Stimulated activated naive CD8-positive, alpha-beta T cell treated with anti-CD3 and anti-CD28 coated beads, Interleukin-15, Interleukin-2, amounts not matched to agents 100 U/mL and 50 U/mL, for 24 hours (primary cell): ENCODE results near the gene SHROOM1.

Source experiments
- ATAC-seq: fragments of 150-1000 bp; cut with Tn5 transposase; one replicate; pipeline ENCODE4 v1.10.0; 2021
- DNase-seq: peaks from one replicate; pipeline ENCODE4 v3.0.0; 2021

SHROOM1 gene

DNA sequence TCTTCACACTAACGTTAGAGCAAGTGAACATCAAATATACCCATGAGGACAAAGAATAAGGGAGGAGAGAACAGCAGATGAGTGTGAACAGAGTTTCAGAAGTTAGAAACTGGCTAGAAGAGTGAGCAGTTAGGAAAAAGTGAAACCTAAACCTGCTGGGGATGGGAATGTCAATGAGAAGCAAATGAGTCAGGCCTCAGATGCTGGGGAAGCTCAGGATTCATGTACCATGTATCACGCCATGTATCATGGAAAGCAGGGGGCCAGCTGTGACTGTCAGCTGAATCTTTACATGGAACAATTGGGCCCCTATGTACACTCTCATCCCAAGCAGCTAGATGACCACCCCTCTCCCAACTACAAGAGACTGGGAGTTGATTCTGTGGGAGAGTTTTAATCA lies 19.6 kb upstream of the SHROOM1 start:
- ATAC-seq (no peak), DNase-seq (no peak)

DNA sequence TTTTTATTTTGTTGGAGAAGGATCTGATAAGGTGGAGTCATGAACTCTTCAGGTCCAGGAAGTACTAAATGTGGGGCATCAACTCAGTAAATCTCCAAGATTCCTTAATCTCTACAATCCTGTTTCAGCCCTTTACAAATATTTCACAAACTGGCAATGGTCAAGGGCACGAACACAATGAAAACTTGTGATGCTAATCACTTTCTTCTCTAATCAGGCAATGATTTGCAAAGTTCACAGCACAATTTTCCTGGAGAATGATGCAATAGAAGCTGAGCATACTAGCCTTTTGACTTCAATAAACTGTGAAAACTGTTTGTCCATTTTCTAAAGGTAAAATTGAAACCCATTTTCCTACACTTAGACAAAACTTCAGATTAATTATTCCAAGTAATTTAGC lies 18.9 kb upstream of the SHROOM1 start:
- DNase-seq (no peak), ATAC-seq (no peak)

- DNase-seq (no peak), ATAC-seq (no peak)
Measured at GRCh38 chr5:132848270-132848669, 17.8 kb upstream of the SHROOM1 start.

- no peak for DNase-seq
- ATAC-seq = no peak
Measured at GRCh38 chr5:132841305-132841704, 10.9 kb upstream of the SHROOM1 start.

- no peak for ATAC-seq
- no peak for DNase-seq
Measured at GRCh38 chr5:132840896-132841295, 10.4 kb upstream of the SHROOM1 start.

- ATAC-seq = no peak
Measured at GRCh38 chr5:132840313-132840712, 9.9 kb upstream of the SHROOM1 start.

DNA sequence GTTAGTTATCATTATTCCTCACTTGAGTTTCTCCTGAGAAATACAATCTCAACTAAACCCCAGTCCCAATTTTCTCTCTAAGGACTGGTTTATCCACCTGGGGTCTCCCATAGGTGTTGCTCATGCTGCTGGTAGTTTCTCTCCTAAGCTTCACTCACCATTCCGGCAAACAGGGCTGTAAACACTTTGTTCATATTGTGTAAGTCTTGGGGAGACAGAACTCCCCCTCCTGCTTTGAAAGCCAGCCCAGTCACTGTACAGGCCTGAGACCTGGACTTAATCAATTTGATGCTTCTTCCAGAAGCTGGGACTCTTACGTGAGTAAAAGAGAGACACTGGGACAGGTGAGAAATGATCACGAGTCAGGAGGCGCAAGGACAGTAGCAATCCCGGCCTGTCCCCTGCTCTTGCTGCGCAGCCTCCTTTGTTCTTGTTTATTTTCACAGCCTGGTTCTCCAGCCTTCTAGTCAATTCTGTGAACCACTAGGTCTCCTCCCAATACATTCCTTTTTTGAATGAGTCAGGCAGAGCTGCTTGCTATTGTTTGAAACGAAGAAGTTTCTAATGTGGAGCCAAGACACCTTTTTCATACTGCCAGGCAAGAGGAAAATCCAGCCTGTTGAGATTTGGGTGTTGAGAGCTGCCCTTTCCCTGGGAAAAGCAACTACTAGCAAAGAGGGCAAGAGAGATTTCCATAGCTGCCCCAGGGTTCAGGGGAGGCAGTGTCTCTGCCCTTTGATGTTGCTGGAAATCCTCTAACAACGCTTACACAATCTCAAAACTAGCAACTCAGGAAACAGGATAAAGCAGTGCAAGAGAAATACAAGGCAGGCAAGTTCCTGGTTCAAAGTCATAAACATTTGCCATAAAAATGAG lies 9.2 kb upstream of the SHROOM1 start:
- ATAC-seq (no peak), DNase-seq (no peak)

More at GRCh38 chr5:132840313-132840712, 9.9 kb upstream of the SHROOM1 start:
- DNase-seq = no peak

DNA sequence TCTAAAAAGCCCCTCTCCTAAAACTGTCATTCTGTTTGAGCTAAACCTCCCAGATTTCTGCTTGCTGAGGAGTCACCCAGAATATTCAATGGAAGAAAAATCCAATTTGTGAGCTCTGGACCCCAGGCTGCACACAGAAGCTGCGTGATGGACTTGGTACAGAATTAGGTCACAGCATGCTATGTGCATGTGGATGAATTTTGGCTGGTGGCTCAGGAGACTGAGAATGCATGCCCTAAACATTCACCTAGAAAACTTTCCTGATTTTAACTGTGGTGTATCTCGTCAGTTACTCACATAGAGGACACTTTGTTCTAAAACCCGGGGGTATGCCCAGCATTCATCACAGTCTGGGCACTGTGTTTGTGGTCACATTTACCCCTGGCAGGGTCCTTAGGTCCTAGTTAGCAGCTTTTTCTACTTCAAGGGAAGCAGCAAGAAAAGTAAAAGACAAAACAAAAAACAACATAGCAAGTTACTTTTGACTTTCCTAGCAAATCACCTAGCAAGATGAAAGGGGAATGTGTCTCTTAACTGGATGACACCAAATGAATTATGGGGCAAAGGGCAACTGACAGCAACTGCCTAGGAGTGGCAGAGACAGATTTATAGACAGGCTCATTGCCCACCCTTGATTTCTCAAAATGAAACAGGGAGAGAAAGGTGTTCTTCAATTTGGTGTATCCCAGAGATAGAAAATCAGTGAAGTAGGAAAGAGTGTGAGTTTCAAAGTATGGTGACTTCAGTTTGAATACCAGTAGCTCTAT lies 8.3 kb upstream of the SHROOM1 start:
- no peak for ATAC-seq
- no peak for DNase-seq

DNA sequence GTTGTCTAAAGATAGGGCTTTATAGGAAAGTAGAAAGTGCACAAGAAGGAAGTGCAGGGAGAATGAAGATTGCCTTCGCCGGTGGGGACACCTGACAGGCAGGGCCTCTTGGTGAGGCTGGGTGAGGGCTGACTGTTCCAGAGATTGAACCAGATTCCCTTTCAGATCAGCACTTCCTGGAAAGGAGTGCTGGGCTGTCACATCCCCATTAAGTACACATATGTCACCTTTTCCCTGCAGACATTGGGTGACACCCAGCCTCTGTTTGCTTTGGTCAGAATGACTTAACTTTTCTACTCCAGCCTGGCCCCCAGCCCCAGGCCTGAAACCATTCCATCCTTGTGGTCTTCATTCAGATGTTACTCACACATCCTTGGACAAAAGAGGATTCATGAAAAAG lies 7.4 kb upstream of the SHROOM1 start:
- DNase-seq = no peak
- no peak for ATAC-seq

DNA sequence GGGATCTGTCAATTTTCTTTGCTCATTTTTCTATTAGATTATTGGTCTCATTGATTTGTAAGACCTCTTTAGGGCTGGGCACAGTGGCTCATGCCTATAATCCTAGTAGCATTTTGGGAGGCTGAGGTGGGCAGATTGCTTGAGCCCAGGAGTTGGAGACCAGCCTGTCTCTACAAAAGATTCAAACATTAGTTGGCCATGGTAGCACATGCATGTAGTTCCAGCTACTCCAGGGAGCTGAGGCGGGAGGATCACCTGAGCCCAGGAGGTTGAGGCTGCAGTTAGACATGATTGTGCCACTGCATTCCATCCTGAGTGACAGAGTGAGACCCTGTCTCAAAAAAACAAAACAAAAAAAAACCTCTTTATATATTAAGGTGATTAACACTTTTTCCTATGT lies 6.4 kb upstream of the SHROOM1 start:
- DNase-seq (no peak), ATAC-seq (no peak)

- no peak for ATAC-seq
- no peak for DNase-seq
Measured at GRCh38 chr5:132834057-132834456, 3.6 kb upstream of the SHROOM1 start.

DNA sequence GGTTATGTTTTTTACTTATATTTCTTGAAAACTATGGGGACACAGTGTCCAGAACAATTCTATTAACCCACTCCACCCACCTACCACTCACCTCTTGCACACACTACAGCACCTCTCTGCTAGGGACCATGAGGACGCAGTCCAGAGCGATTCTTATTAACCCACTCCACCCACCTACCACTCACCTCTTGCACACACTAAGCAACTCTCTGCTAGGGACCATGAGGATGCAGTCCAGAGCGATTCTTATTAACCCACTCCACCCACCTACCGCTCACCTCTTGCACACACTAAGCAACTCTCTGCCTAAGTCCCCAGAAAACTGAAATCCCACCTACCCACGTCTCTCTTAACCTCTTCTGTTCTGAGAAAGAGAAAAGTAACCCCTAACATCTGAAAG lies 2.2 kb upstream of the SHROOM1 start:
- no peak for ATAC-seq
- no peak for DNase-seq

GRCh38 chr5:132831095-132831860 lies 831 bp upstream of the SHROOM1 start:
- ATAC-seq (no peak), DNase-seq (no peak)

DNA sequence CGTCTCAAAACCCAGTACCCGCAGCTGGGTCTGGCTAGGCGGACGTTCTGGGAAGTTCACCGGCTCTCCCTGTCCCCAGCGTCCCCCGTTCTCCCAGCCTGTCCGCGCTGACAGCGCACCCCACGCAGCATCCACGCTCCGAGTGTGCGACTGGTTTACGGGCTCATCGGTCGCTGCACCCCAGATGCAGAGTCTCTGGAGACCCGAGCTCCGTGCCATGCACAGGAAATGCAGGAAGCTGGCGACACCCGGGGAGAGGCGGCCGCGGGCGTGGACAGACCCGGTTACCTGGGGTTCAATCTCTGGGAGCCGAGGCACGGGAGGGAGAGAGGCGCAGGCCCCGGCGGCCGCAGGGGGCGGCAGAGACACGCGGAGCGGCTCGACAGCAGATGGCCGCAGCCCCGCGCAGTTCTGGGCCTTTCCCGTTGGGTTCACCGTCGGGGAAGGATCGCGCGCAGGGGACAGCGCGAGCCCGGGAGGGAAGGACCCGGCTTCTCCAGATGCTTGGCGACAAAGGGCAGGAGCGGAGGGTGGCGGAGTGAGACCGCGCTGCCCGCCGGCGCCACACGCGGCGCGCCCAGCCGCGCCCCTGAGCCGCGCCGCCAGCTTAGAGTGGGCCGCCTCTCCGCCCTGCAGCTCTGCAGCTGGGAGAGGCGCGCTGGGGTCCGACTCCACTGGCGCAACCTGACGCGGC lies 558 bp downstream of the SHROOM1 start:
- ATAC-seq (peak; percentile 90), DNase-seq (peak; percentile 81)

DNA sequence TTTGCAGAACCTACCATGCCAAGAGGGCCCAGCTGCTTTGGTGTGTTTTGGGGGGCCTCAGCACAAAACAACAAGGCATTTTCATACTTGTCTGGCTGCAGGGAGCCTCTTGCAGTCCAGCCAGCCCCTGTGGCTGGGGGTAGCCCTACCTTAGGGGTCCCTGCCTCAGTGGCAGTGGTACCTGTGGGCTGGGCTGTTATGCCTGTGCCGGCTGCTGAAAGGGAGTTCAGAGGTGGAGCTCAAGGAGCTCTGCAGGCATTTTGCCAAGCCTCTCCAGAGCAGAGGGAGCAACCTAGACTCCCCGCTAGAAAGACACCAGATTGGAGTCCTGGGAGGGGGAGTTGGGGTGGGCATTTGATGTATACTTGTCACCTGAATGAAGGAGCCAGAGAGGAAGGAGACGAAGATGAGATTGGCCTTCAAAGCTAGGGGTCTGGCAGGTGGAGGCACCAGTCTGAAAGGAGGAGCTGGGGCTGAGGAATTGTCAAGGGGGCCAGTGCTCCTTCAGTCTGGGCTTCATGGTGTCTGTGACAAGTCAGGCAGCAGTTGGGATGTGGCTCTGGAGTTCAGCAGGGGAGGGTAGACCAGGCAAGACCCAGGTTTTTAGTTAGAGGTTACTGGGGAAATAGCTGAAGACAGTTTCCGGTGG lies 1.5 kb downstream of the SHROOM1 start:
- no peak for ATAC-seq
- DNase-seq = no peak

- no peak for ATAC-seq
Measured at GRCh38 chr5:132827943-132828673, 2.3 kb downstream of the SHROOM1 start.

DNA sequence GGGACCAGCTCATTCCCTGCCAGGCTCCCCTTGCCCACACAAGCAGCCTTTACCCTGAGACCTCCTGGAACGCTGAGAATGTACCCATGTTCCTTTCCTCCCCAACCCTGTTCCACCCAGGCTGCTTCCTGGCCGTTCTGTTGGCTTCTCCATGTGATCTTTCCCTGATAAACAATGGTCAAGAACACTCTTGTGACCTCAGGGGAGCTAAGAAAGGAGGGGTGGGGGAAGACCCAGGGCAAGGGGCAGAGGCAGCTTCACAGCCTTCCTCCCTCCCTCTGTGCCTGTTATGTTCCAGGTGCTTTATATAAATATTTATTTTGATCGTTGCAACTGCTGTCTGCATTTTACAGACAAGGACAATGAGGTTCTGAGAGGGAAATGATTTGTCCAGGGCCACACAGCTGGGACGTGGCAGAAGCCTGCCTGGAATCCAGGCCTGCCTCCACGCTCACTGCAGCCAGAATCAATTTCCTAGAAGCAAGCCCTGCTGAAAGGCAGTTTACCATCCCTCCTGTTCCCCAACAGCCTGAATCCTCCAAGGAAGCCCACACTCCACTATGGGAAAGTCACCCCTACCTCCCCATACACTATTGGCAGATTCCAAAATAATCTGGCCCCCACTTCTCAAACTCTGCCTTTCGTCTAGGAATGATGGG lies 3.9 kb downstream of the SHROOM1 start:
- ATAC-seq = no peak
- no peak for DNase-seq

More at GRCh38 chr5:132827943-132828673, 2.3 kb downstream of the SHROOM1 start:
- DNase-seq = no peak

DNA sequence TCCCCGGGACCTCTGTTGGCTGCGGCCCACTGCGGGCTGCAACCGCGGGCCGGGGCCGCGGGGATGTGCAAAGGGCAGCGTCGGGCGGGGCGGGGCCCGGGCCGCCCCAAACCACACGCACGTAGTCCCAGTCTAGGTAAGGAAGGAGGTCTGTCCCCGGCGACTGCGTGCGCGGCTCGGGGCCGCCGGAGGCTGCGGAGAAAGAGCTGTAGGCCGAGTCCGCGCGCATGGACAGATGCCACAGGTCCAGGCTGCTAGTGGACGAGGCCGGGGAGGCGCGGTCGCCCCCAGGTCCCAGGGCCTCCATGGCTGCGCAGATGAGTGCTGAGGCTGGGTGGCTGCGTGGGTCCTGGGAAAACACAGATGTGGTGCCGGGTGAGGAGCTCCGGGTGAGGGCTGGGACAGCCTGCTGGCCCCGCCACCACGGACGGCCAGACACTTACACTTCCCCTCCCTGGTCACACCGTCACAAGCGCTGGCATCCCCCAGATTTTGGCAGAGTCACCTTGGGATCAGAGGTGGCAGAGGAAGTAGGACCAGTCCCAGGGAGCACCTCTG lies 4.5 kb downstream of the SHROOM1 start:
- ATAC-seq (peak; percentile 20), DNase-seq (no peak)

DNA sequence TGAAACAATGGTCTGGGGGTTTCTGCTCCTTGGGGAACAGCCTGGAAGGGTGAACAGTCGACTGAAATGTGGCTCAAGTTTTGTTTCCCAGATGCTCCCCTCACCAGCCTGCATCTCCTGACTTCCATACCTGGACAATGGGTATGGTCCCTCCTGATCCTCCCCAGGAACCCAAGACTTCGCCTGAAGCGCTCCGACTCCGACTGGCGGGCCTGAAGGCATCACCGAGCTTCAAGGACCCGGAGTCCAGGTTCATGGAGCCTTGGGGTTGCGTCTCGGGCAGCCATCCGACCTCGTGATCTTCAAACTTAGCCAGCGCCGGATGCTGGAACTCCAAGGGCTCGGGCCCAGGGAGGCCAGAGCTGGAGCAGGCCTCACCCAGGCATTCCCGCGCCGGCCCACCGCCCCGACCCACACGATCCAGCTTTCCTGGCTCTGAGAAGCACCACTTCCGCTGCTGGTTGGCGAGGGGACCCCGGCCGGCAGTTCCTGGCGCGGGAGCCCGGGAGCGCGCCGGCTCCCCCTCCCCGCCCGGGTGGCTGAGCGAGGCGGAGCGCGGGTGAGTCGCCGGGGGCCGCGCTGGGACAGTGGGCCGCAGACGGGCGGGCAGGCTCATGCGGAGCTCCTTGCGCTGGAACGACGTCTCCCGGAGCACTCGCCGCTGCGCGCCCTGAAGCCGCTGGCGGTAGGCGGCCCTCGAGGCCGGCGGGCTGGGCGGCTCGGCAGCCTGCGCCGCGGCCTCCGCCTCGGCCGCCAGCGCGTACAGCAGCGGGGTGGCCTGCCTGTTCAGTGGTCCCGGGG lies 5.2 kb downstream of the SHROOM1 start:
- DNase-seq = no peak
- no peak for ATAC-seq
